ENCODE measurements around the gene TRIML1. TPM values are rescaled to one million over a fixed set of nuclear protein-coding genes. Genes with fewer than 3 reads are reported as not detected.

The TRIML1 gene
- total RNA-seq, 1 experiment from 2014 or later = not detected

GRCh38 chr4:188190461-188190860, 51.2 kb downstream of the TRIML1 start:
- H3K36me3 ChIP-seq = no peaks in the 10 kb centered on the region
- no peak overlapping the region for H3K4me3 ChIP-seq
- no peaks in the 10 kb centered on the region for H3K27me3 ChIP-seq
- H3K9me3 ChIP-seq = no peaks in the 10 kb centered on the region
- DNase-seq = no peak

GRCh38 chr4:188194421-188194820, 55.2 kb downstream of the TRIML1 start:
- H3K27me3 ChIP-seq = no peaks in the 10 kb centered on the region
- H3K36me3 ChIP-seq = no peaks in the 10 kb centered on the region
- H3K9me3 ChIP-seq = no peaks in the 10 kb centered on the region
- no peak overlapping the region for H3K4me3 ChIP-seq
- DNase-seq = peak; percentile 11

GRCh38 chr4:188195389-188195985, 56.2 kb downstream of the TRIML1 start:
- H3K27me3 ChIP-seq = no peaks in the 10 kb centered on the region
- H3K9me3 ChIP-seq = no peaks in the 10 kb centered on the region
- DNase-seq = no peak
- no peak overlapping the region for H3K4me3 ChIP-seq
- no peaks in the 10 kb centered on the region for H3K36me3 ChIP-seq

- Histone ChIP-seq H3K27me3 (no peaks in the 10 kb centered on the region), H3K36me3 (no peaks in the 10 kb centered on the region), H3K4me3 (no peak overlapping the region), H3K9me3 (no peaks in the 10 kb centered on the region)
- DNase-seq = no peak
Observed at GRCh38 chr4:188196134-188196735, 57.0 kb downstream of the TRIML1 start.

Other genes with a start within 250 kb of the TRIML1 start
- not detected in 2 replicates for gene ZFP42, start 143.7 kb upstream of the TRIML1 start, total RNA-seq (2014; rRNA removed; shearing (Covaris generic); ENCODE audit: low replicate concordance)
- gene TRIML2, start 29.8 kb upstream of the TRIML1 start, total RNA-seq (2014; rRNA removed; shearing (Covaris generic); ENCODE audit: low replicate concordance) = not detected in 2 replicates